Thymus (tissue), 11 donors: ENCODE data around the gene RGS1. TPM values are rescaled to one million over a fixed set of nuclear protein-coding genes. Genes with fewer than 3 reads are reported as not detected.

Experiments
- DNase-seq, 9 donors: peaks; one replicate each; pipeline ENCODE4 v3.0.0-alpha.2; 2013; ENCODE audit warnings: low spot score in 9 of 9, low read depth in 6 of 9, missing footprints in 1 of 9
- H3K27ac ChIP-seq, 2 donors: one replicate each; pipeline ENCODE4 v1.5.1; 2013; ENCODE audit warnings: control low read depth in 1 of 2, low read depth in 1 of 2, low read length in 1 of 2, mild to moderate bottlenecking in 1 of 2, moderate library complexity in 1 of 2
- H3K27me3 ChIP-seq, 2 donors: one replicate each; pipeline ENCODE4 v1.5.1; 2013; ENCODE audit warnings: low read length in 1 of 2; ENCODE audit not compliant: control insufficient read depth in 2 of 2, insufficient read depth in 1 of 2
- H3K36me3 ChIP-seq, 2 donors: one replicate each; pipeline ENCODE4 v1.5.1; 2013; ENCODE audit warnings: low read length in 1 of 2, mild to moderate bottlenecking in 1 of 2, moderate library complexity in 1 of 2; ENCODE audit not compliant: control insufficient read depth in 2 of 2, insufficient read depth in 2 of 2
- H3K4me1 ChIP-seq, 2 donors: one replicate each; pipeline ENCODE4 v1.5.1; 2013; ENCODE audit warnings: low read length in 2 of 2; ENCODE audit not compliant: control insufficient read depth in 2 of 2, insufficient read depth in 2 of 2
- H3K4me3 ChIP-seq, 2 donors: one replicate each; pipeline ENCODE4 v1.5.1; 2013; ENCODE audit warnings: low read length in 2 of 2, control low read depth in 1 of 2, mild to moderate bottlenecking in 1 of 2
- H3K9me3 ChIP-seq, 2 donors: one replicate each; pipeline ENCODE4 v1.5.1; 2013; ENCODE audit warnings: low read length in 1 of 2, mild to moderate bottlenecking in 1 of 2; ENCODE audit not compliant: control insufficient read depth in 2 of 2, insufficient read depth in 1 of 2
- WGBS: extraction: QIAGEN DNeasy Blood & Tissue Kit; methylation state at CpG from one replicate; pipeline ENCODE4 v1.1.7; 2013; 5-methylcytosine and 5-hydroxymethylcytosine counted together
- polyA plus RNA-seq: library from polyadenylated mRNA; stranded (reverse); fragments of 200-250 nt; gene quantifications from one replicate; pipeline ENCODE4 v1.2.3, GENCODE V29; 2013
- total RNA-seq: library from RNA; stranded (reverse); fragments of 120-200 nt; gene quantifications from one replicate; pipeline ENCODE4 v1.2.4, GENCODE V29; 2013
- donor health status: healthy.

The RGS1 gene
- total and polyA plus RNA-seq, 2 donors, result 187 to 329 TPM

DNA sequence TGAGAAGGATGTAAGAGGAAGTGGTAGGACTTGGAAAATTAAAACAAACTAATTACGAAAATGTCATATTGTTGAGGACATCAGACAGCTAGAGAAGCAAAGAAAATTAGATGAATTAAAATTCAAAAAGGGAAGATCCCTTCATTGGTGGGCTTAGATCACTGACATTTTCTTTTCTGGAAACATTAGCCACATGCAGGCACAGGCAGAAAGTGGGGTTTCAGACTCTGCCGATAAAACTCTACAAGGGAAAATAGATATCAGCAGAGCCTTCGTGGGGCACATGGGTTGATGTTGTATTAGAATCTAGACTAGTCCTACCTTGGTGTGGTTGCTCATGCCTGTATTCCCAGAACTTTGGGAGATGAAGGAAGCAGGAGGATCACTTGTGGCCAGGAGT, 12.4 kb upstream of the RGS1 start:
- Histone ChIP-seq H3K4me3 (no peak overlapping the region), H3K27ac (no peak overlapping the region), H3K36me3 (no peaks in the 10 kb centered on the region), H3K9me3 (no peaks in the 10 kb centered on the region), H3K4me1 (peaks cover 0 to 11% of the 10 kb centered on the region in 2 donors), H3K27me3 (no peaks in the 10 kb centered on the region)
- WGBS, result 95% methylated on average over 3 of the region's 3 CpGs
- no peak for DNase-seq

DNA sequence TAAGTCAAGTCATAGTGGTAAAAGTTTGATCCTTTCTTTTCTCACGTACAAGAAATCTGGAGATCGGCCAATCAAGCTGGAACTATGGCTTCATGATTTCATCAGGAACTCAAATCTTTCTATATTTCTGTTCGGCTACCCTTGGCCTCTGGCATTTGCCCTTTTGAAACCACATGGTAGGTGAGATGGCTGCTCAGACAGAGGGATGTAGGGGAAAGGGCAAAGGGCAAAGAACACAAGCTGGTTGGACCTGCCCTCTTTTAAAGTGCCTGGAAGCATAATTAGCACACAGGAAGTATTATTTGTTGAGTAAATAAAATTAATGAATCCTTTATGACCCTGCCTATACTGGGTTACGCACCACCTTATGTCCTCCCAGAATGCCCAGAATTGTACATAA, 11.5 kb upstream of the RGS1 start:
- Histone ChIP-seq H3K27ac (no peak overlapping the region), H3K4me3 (no peak overlapping the region), H3K27me3 (no peaks in the 10 kb centered on the region), H3K4me1 (peaks cover 0 to 9% of the 10 kb centered on the region in 2 donors), H3K36me3 (no peaks in the 10 kb centered on the region), H3K9me3 (no peaks in the 10 kb centered on the region)
- 96% methylated on average over 4 of the region's 4 CpGs for WGBS
- DNase-seq, result no peak

DNA sequence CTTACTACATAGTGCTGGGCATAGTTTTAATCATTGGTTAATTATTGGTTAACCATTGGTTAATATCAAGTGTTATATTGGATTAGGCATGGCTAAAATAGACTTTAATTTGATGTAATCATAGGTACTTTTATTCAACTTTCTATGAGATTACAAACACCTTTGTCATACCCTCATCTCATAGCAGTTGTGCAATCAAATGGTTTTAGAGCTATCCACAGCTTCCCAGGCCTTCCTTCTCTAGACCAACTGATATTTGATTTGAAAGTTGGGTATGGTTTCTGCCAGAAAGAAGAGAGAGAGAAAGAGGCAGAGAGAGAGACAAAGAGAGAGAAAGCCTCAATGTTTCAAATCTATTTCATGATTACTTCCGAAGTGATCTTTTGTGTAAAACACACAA, 9.6 kb upstream of the RGS1 start:
- H3K27me3 ChIP-seq, result no peaks in the 10 kb centered on the region
- H3K36me3 ChIP-seq, result no peaks in the 10 kb centered on the region
- WGBS, result 95% methylated on average over 1 of the region's 1 CpG
- DNase-seq, result no peak
- no peak overlapping the region for H3K4me3 ChIP-seq
- H3K27ac ChIP-seq, result no peak overlapping the region
- H3K9me3 ChIP-seq, result peaks cover 0 to 8% of the 10 kb centered on the region in 2 donors
- peaks cover 0 to 7% of the 10 kb centered on the region in 2 donors for H3K4me1 ChIP-seq

DNA sequence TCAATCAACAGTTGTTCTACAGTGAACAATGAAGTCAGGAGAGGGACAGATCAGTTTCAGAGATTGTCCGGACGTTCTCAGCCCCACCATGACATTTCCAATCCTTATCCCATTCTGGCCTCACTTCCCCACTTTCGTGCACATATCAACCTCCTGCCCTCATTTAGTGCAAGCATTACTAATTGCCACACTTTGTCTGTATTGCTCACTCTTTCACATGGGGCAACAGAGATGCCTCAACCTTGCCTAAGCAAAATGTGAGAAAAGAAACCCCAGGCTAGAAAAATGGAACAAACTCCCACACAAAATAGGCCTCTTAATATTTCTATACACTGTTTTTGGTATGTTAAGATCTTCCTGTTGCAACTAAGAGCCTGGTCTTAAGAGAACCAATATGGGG, 8.9 kb upstream of the RGS1 start:
- Histone ChIP-seq H3K27ac (peak overlapping the region in 1 of 2 donors; percentile 25), H3K4me3 (no peak overlapping the region), H3K9me3 (peaks cover 0 to 8% of the 10 kb centered on the region in 2 donors), H3K4me1 (peaks cover 0 to 9% of the 10 kb centered on the region in 2 donors), H3K27me3 (no peaks in the 10 kb centered on the region), H3K36me3 (no peaks in the 10 kb centered on the region)
- 92% methylated on average over 3 of the region's 3 CpGs for WGBS
- DNase-seq, result no peak

DNA sequence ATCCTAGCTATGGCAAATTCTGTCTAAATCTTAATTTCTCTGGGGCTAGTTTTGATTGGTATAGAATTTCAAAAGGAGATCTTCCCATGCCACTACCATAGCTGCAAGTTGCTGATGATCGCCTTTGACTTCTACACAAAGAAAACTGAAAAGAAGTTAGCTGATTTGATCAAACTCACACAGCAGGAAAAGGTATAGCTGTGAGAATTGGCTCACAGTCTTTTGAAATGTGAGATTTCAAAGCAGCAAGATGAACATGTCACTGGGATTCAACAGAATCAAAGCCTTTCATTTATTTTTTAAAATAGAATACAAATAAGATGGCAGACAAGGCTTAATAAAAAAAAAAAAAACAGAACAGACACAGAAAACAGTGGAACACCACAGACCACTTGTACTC, 7.5 kb upstream of the RGS1 start:
- WGBS, result 60% methylated on average over 1 of the region's 1 CpG
- Histone ChIP-seq H3K27me3 (no peaks in the 10 kb centered on the region), H3K27ac (no peak overlapping the region), H3K9me3 (peaks cover 0 to 8% of the 10 kb centered on the region in 2 donors), H3K4me1 (peaks cover 3 to 9% of the 10 kb centered on the region in 2 donors), H3K36me3 (no peaks in the 10 kb centered on the region), H3K4me3 (no peak overlapping the region)
- DNase-seq, result peak in 1 of 9 donors; percentile 61

DNA sequence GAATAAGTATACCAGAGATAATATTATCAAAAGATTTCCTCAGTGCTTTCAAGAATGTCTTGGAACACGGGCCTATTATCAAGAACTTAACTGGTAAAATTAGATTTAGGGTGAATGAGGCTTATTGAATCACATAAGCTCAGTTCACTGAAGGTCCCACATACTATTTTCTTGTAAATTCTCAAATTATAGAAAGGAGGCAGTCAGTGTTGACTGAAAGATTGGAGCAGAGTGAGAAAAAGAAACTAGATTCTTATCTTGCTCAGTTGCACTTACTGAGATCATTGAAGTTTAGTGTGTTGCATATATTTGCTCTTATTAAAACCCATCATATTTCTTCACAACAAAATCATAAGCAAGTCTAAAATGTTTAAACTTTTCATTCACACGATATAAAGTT, 3.9 kb upstream of the RGS1 start:
- DNase-seq, result peak in 1 of 9 donors; percentile 61
- Histone ChIP-seq H3K27me3 (no peaks in the 10 kb centered on the region), H3K4me3 (no peak overlapping the region), H3K36me3 (no peaks in the 10 kb centered on the region), H3K4me1 (peaks cover 3 to 11% of the 10 kb centered on the region in 2 donors), H3K27ac (peak overlapping the region in 1 of 2 donors; percentile 27), H3K9me3 (peaks cover 0 to 8% of the 10 kb centered on the region in 2 donors)
- 74% methylated on average over 2 of the region's 2 CpGs for WGBS

DNA sequence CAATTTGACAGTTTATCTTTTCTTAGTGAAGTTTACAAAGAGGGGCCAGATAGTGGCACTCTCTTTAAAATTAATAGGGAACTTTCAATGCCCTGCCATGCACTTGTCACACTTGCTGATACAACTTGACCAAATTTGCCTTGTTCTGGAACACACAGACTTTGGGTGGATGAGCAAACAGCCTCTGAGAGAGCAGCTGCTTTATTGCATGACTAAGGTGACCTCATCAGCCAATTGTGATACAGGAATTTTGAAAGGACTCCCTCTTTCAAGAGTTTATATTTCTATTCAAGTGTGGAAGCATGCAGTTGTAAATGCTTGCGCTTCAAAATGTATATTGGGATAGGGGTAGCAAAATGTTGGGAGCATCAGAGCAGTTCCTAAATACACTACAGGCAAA, 2.1 kb upstream of the RGS1 start:
- peaks cover 0 to 8% of the 10 kb centered on the region in 2 donors for H3K9me3 ChIP-seq
- H3K27ac ChIP-seq, result no peak overlapping the region
- WGBS, result 48% methylated on average over 1 of the region's 1 CpG
- H3K4me1 ChIP-seq, result peaks cover 3 to 6% of the 10 kb centered on the region in 2 donors
- H3K4me3 ChIP-seq, result no peak overlapping the region
- H3K27me3 ChIP-seq, result no peaks in the 10 kb centered on the region
- no peaks in the 10 kb centered on the region for H3K36me3 ChIP-seq
- DNase-seq, result no peak

DNA sequence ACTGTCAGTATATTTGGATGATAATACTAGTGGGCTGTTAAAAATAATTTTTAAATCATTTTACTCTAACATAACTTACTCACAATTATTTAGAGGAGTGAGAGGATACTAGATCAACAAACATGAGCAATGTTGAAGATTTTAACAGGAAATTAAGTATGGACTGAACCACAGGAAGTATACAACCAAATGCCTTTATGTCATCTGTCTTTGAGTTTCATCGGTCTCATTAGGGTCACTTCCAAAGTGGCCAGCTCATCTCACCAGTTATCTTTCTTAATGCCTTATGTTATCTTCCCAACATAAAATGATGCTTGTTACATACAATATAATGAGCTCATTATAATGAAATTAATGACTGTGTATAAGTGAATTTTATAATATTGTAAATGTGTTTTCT, 1.5 kb upstream of the RGS1 start:
- Histone ChIP-seq H3K9me3 (peaks cover 0 to 8% of the 10 kb centered on the region in 2 donors), H3K27me3 (no peaks in the 10 kb centered on the region), H3K36me3 (no peaks in the 10 kb centered on the region), H3K4me1 (peaks cover 3 to 6% of the 10 kb centered on the region in 2 donors), H3K4me3 (no peak overlapping the region), H3K27ac (no peak overlapping the region)
- DNase-seq, result no peak
- 54% methylated on average over 1 of the region's 1 CpG for WGBS

DNA sequence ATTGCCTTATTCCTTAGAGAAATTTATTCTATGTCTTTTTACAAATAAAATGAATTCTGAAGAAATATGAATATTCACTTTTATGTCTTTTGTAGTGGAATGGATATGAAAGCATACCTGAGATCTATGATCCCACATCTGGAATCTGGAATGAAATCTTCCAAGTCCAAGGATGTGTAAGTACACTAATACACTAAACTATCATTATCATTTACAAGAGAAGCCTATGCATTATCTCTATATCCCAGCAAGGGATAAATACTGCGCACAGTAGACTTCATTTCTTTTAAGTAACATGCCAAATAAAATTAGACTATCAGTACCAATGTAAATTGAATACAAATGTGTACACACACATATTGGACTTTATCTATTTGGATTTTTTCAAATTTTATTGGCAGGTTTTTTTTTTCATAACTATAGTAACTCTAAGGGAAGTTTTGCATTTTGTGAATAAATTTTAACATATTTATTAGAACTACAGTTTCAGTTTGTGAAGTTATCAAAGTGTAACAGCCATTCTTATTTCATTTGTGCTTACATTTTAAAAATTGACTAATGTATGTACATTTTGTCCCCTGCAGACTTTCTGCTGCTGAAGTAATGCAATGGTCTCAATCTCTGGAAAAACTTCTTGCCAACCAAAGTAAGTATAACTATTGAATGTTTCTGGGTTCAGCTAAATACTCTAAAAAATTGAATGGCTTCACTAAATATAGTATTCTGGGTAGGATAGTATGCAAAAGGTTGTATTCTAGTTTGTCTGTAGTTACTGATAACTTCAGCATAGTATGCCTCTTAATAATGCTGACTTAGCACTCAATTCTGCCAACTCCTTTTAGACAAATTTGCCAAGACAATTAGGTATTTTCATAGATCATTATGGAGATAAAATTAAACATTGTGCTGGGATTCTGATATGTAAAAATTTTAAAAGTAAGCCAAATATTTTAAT, 894 bp downstream of the RGS1 start:
- Histone ChIP-seq H3K27me3 (no peaks in the 10 kb centered on the region), H3K9me3 (no peaks in the 10 kb centered on the region), H3K4me3 (peak overlapping the region in 1 of 2 donors; percentile 26), H3K27ac (no peak overlapping the region), H3K4me1 (peaks cover 3% of the 10 kb centered on the region in 2 donors), H3K36me3 (no peaks in the 10 kb centered on the region)
- 96% methylated on average over 1 of the region's 1 CpG for WGBS
- no peak for DNase-seq
